Activated effector memory CD4-positive, alpha-beta T cell treated with anti-CD3 and anti-CD28 coated beads, Interleukin-2, amount 50 U/mL, for 16 hours (primary cell): ENCODE data around the gene SOAT1.
"Not testable (repeated sequence)": the region's sequence is repeated elsewhere in the genome, so short reads cannot be mapped to it uniquely, and the experiment has no call there.

ENCODE experiments used
- DNase-seq: peaks from one replicate; pipeline ENCODE4 v3.0.0-alpha.2; 2020

The SOAT1 gene

DNA sequence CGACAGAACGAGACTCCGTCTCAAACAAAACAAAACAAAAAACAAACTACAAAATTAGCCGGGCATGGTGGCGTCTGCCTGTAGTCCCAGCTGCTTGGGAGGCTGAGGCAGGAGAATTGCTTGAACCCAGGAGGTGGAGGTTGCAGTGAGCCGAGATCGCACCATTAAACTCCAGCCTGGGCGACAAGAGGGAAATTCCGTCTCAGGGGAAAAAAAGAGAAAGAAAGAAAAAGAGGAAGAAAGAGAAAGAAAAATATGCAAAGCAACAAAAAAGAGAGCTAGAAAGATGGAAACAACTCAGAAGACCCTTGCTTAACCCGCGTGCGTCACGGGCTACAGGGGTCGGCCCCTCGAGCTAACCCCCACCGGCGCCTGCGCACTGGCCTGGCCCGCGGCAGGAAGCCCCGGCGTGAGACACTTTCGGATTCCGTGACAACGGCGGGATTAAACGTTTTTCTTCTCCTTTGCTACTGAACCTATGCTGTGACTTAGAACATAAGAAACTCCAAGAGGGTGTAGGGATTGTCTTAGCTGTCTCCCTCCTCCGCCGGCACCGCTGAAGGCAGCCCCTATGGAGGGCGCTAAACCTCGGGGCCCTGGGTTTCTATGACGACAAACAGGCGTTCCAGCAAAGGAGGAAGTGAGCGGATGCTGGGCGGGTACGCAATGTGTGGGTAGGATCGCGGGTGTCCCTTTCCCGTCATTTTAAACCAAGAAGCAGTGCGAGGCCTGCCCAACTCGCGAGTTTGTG is 71.9 kb downstream of the SOAT1 start, which contains the start of gene AXDND1:
TSS of gene AXDND1 (plus strand) at position 630 of the 751 bp plus-strand sequence. CDS start 539 bp downstream, outside the sequence.
- peak; percentile 95 for DNase-seq

DNA sequence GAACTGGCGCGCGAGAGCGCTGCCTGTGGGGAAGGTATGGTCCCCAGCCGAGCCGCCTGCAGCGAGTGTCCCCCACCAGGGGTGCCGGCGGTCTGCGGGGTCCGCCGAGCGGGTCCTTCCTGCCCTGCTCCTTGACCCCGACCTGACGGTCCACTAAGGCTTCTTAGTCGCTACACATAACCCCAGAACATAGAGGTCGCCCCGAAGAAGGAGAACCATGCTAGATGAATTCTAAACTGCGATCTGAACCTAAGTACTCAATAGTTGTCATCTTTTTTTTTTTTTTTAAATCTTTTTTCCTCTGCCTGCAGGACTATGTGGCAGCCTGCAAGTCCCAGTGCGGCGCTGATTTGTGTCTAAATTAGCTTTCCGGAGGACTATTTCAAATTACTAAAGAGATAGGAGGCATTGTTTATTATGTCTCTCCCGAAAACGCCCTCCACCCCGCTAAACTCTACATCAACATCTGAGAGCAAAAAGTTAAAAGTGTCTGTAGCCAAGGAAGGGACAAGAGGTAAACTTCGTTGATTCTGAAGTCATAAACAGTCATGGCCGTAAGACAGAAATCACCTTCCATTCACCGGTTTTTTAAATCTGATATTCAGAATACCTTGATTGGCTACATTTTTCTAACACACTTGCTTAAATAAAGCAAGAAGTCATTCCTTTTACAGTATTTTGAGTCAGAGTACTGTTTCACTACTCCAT is 72.7 kb downstream of the SOAT1 start:
- no peak for DNase-seq

DNA sequence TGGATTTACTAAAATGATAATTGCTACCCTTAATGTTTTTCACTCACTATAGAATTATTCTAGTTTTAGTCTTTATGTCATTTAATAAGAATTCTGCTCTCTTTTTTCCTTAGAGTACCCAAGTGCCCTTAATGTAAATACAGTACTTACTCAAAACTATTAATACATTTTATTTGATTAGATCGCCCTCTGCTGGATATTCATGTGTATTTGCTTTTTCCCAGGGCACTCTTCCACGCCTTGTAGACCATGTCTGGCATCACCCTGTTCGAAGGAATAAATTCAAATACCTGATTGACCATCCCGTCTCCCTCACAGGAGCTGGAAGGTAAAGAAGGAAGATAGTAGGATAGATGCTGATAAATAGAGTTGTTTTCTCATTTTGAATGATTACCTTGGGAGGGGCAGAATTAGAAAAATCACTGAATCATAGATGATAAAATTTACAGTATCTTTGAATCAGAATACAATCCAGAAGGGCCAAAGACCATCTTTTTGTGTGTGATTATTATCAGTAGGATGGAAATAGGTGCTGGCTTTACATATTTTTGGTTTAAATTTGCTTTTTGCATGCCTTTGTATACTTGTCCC is 76.2 kb downstream of the SOAT1 start:
- DNase-seq, result no peak

DNA sequence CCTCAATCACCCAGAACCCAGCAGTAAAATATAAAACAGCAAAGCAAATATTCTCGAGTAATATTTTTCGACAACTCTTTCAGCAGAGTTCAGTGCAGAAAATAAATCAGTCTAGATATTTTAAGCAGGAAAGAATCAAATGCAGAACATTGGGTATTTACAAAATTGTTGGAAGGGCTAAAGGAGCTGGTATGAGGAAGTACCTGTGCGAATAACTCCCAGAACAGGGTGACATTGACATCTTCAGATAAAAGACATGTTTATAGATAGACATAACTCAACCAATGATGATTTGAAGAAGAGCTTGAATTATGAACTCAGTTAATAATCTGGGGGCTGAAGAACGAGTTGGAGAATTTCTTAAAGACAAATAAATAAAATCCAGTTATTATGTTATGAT is 78.6 kb downstream of the SOAT1 start:
- DNase-seq, result no peak

DNA sequence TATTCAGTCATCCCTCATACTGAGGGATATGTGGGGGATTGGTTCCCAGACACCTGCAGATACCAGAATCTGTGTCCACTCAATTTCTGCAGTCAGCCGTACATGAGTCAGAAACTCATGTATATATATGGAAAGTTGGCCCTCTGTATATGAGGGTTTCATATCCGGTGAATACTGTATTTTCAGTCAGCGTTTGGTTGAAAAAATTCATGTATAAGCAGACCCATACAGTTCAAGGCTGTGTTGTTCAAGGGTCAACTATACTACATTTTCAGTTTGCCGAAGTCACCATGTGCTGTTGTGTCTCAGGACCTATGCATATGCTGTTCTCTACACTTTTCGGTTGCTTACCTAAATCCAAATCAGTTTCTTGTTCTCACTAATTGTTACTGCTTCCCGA is 82.6 kb downstream of the SOAT1 start:
- no peak for DNase-seq

DNA sequence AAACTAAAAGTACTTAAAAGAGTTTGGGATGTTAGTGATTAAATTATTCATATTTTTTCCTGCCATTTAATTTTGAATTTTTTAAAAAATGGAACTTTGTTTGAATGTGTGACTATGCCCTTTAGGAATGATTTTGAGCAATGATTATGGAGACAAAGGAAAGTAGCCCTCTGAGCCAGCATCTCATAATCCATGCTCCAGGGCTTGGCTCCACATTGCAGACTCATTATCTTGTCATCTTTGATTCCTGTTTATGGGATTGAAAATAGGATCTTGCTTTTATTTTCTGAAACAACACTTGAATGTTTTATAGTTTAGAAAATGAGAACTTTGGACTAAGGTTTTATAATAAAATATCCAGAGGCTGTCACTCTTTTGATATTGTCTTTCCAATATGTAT is 86.7 kb downstream of the SOAT1 start:
- DNase-seq, result no peak

DNA sequence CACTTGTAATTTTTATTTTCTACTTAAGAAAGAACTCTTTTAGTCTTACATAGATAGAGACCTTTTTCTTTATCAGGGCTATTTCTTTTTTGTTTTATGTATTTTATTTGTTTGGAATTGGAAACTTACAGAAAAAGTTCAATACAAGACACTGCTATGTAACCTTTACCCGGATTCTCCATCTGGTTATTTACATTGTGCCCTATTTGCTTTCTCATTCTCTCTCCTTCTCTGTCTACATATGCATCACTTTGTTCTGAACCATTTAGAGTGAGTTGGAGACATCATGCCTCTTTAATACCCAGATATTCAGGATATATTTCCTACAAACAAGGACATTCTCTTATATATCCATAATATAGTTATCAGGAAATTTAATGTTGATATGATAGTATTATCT is 90.4 kb downstream of the SOAT1 start:
- no peak for DNase-seq

DNA sequence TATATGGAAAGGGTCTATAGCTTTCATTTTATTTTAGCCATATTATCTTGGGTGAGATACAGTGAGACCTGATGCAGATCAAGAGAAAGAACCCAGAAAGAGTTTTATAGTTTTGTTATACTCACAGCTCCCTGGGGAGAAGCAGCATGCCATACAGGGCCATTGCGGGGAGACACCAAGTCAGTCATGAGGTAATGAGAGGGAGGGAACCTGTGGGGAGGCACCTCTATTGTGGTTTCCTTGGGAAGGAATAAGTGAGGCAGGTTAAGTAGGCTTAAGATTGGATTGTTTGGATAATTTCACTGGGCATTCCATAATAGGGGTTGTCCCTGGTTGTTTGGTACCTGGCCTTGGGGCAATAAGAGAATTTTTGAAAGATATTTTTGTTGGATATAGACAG is 91.9 kb downstream of the SOAT1 start:
- DNase-seq, result no peak

DNA sequence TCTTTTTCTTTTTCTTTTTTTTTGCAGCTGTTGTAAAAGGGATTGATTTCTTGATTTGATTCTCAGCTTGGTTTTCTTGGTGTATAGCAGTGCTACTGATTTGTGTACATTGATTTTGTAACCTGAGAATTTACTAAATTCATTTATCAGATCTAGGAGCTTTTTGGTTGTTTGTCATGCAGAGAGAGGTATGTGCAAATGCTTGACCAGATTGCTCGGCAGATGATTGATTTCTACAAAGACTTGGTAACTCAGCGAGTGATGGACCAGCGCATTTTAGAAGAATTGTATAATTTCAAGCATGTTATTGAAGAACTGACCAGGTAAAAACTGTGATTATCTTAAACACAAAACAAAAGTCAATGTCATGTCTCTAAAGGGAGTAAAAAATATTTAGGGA is 100.1 kb downstream of the SOAT1 start:
- DNase-seq, result no peak

DNA sequence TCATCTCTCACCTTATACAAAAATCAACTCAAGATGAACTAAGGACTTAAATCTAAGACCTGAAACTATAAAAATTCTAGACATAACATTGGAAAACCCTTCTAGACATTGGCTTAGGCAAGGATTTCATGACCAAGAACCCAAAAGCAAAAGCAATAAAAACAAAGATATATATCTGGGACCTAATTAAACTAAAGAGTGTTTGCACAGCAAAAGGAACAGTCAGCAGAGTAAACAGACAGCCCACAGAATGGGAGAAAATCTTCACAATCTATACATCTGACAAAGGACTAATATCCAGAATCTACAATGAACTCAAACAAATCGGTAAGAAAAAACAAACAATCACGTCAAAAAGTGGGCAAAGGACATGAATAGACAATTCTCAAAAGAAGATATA is 105.8 kb downstream of the SOAT1 start:
- not testable (repeated sequence) for DNase-seq
